Activated naive CD8-positive, alpha-beta T cell treated with anti-CD3 and anti-CD28 coated beads for 36 hours (primary cell): ENCODE results near the gene GPR31. TPM values are rescaled to one million over a fixed set of nuclear protein-coding genes. Genes with fewer than 3 reads are reported as not detected.

Experiments
- DNase-seq: peaks from one replicate; pipeline ENCODE4 v3.0.0; 2021
- H3K27ac Mint-ChIP-seq: one replicate; pipeline ENCODE4 v1.8.0; 2022; ENCODE audit warnings: mild to moderate bottlenecking, moderate library complexity, mixed read lengths
- H3K27me3 Mint-ChIP-seq: one replicate; pipeline ENCODE4 v1.8.0; 2022; ENCODE audit warnings: mild to moderate bottlenecking, mixed read lengths
- H3K36me3 Mint-ChIP-seq: one replicate; pipeline ENCODE4 v1.8.0; 2021; ENCODE audit warnings: mild to moderate bottlenecking, mixed read lengths
- H3K4me1 Mint-ChIP-seq: one replicate; pipeline ENCODE4 v1.8.0; 2021; ENCODE audit warnings: mixed read lengths
- H3K4me3 Mint-ChIP-seq: one replicate; pipeline ENCODE4 v1.8.0; 2022; ENCODE audit warnings: mild to moderate bottlenecking, moderate library complexity, mixed read lengths
- H3K9me3 Mint-ChIP-seq: one replicate; pipeline ENCODE4 v1.8.0; 2022; ENCODE audit warnings: mixed read lengths
- total RNA-seq, 2 experiments: library from RNA; stranded (reverse); gene quantifications; one replicate each; pipeline ENCODE4 v1.2.3, GENCODE V29; 2021

GPR31 gene
- total RNA-seq, 2 experiments from 2014 or later = not detected

DNA sequence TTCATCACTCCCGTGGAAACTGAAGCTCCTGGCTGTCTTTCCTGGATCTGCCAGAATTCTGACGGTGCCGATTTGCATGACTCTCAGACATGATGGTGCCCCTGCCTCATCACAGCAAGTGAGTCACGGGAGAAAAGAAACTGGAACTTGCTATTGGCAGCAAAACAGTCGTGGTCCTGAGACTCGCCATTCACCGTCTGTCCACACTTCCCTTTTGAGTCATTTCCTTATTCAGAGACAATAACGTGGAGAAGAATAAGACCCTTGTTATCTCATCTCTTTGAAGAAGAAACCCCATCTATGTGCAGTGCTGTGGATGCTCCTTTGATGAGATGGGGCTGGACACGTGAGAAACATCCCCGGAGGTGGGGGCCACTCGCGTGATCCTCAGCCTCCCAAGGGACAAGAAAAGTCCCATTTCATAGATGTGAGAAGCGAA, 4.2 kb downstream of the GPR31 start:
- Mint-ChIP-seq H3K4me3 (no peak overlapping the region), H3K27me3 (no peaks in the 10 kb centered on the region), H3K27ac (no peak overlapping the region), H3K9me3 (no peaks in the 10 kb centered on the region), H3K4me1 (peaks cover 11% of the 10 kb centered on the region), H3K36me3 (no peaks in the 10 kb centered on the region)
- no peak for DNase-seq

DNA sequence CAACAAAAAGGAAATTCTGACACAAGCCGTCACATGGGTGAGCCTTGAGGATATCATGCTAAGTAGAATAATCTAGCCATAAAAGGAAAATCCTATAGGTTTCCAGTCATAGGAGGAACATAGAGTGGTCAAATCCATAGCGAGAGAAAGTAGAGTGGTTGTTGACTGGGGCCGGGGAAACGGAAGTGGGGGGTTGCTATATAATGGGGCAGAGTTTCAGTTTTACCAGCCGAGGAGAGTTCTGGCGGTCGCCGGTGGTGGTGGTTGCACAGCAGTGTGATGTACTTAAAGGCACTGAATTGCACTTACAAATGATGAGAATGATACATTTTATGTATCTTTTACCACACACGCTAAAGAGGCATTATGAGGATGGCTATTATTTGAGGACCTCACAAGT, 4.9 kb downstream of the GPR31 start:
- H3K4me1 Mint-ChIP-seq = peaks cover 11% of the 10 kb centered on the region
- no peaks in the 10 kb centered on the region for H3K36me3 Mint-ChIP-seq
- peaks cover 4% of the 10 kb centered on the region for H3K27me3 Mint-ChIP-seq
- H3K4me3 Mint-ChIP-seq = no peak overlapping the region
- no peaks in the 10 kb centered on the region for H3K9me3 Mint-ChIP-seq
- no peak for DNase-seq
- H3K27ac Mint-ChIP-seq = no peak overlapping the region

DNA sequence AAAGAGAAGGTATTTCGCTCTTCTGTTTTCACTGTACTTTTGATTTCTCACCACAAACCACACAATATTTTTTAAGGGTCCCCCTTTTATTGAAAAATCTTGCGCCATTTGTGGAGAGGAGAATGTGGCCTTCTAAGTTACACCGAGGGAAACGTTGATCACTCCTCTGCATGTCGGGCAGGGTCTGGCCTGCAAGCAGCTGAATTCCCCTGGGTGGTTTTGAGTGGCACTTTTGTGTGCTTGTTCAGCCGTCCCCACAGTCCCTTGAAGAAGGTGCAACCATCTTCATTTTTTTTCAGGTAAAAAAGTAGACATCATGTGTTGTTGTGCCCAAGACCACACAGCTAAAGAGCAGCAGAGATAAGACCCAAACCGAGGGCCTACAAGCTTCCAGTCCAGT, 6.1 kb downstream of the GPR31 start:
- Mint-ChIP-seq H3K4me1 (peaks cover 11% of the 10 kb centered on the region), H3K9me3 (no peaks in the 10 kb centered on the region), H3K4me3 (no peak overlapping the region), H3K27me3 (peaks cover 7% of the 10 kb centered on the region), H3K27ac (no peak overlapping the region), H3K36me3 (no peaks in the 10 kb centered on the region)
- no peak for DNase-seq

DNA sequence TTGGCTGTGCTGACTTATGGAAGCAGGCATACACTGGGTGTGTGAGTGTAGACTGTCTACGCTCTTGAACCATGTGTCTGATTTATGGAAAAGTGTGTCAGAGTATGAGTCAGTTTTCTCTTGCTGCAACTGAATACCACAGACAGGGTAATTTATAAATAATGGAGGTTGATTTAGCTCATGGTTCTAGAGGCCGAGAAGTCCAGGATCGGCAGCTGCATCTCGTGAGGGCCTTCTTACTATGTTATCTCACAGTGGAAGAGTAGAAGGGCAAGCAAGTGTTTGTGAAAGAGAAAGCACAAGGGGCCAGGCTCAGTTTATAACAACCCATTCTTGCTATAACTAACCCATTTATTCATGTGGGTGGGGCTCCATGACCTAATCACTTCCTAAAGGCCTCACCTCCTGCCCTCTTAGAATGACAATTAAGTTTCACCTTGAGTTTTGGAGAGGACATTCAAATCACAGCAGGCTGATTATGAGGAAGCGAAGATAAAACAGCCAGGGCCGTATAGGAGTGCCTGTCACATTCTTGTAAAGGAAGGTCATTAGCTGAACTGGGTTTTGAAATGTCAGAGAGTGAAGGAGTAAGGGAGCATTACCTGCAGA, 6.7 kb downstream of the GPR31 start:
- Mint-ChIP-seq H3K4me3 (no peak overlapping the region), H3K27ac (no peak overlapping the region), H3K27me3 (peaks cover 10% of the 10 kb centered on the region), H3K36me3 (no peaks in the 10 kb centered on the region), H3K9me3 (no peaks in the 10 kb centered on the region), H3K4me1 (peaks cover 11% of the 10 kb centered on the region)
- no peak for DNase-seq

- peaks cover 23% of the 10 kb centered on the region for H3K27me3 Mint-ChIP-seq
- H3K4me1 Mint-ChIP-seq = peaks cover 11% of the 10 kb centered on the region
- no peak overlapping the region for H3K27ac Mint-ChIP-seq
- H3K4me3 Mint-ChIP-seq = no peak overlapping the region
- H3K36me3 Mint-ChIP-seq = no peaks in the 10 kb centered on the region
- H3K9me3 Mint-ChIP-seq = no peaks in the 10 kb centered on the region
- no peak for DNase-seq
Measured at GRCh38 chr6:167148997-167149396, 8.8 kb downstream of the GPR31 start.

DNA sequence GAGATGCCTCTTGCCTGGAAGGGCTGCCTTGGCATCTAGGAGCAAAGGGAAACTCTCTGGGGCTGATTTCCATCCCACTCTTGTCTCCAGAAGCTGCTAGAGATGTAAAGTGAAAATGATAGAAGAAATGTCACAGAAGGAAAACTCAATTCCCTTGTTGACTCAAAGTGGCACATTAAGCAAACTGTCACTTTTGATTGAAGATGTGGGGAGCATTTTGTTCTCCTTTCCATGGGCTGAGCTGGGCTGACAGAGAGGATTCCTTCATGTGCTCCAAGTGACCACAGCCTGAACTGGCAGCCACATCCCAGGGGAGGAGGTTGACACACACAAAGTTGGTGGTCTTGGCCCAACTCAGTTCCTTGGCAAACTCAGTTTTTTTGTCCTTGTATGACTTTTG, 9.8 kb downstream of the GPR31 start:
- no peak for DNase-seq
- H3K27me3 Mint-ChIP-seq = peaks cover 27% of the 10 kb centered on the region
- no peaks in the 10 kb centered on the region for H3K36me3 Mint-ChIP-seq
- H3K4me3 Mint-ChIP-seq = no peak overlapping the region
- no peak overlapping the region for H3K27ac Mint-ChIP-seq
- H3K4me1 Mint-ChIP-seq = peaks cover 6% of the 10 kb centered on the region
- H3K9me3 Mint-ChIP-seq = no peaks in the 10 kb centered on the region

DNA sequence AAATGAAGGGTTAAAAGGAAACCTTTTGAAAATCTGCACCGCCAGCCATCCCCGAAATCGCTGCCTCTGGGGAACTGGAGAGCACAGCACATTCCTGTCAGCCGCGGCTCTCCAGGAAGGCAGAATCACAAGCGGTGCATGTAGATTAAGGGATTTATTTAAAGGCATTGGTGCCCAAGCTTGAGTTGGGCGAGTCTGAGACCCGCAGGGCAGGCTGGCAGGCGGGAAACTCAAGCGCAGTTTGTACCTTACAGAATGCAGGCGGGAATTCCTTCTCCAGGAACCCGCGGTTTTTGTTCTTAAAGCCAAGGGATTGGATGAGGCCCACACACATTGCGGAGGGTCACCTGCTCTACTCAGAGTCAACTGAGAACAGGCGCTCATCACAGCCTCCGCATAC, 10.8 kb downstream of the GPR31 start:
- H3K36me3 Mint-ChIP-seq = no peaks in the 10 kb centered on the region
- peaks cover 29% of the 10 kb centered on the region for H3K27me3 Mint-ChIP-seq
- H3K9me3 Mint-ChIP-seq = no peaks in the 10 kb centered on the region
- no peak for DNase-seq
- H3K27ac Mint-ChIP-seq = no peak overlapping the region
- no peak overlapping the region for H3K4me3 Mint-ChIP-seq
- H3K4me1 Mint-ChIP-seq = peaks cover 6% of the 10 kb centered on the region

- Mint-ChIP-seq H3K27me3 (peaks cover 29% of the 10 kb centered on the region), H3K36me3 (no peaks in the 10 kb centered on the region), H3K4me3 (no peak overlapping the region), H3K9me3 (no peaks in the 10 kb centered on the region), H3K4me1 (peaks cover 4% of the 10 kb centered on the region), H3K27ac (no peak overlapping the region)
- no peak for DNase-seq
Measured at GRCh38 chr6:167146135-167146534, 11.6 kb downstream of the GPR31 start.

- no peaks in the 10 kb centered on the region for H3K4me1 Mint-ChIP-seq
- no peak for DNase-seq
- no peak overlapping the region for H3K4me3 Mint-ChIP-seq
- H3K36me3 Mint-ChIP-seq = no peaks in the 10 kb centered on the region
- no peaks in the 10 kb centered on the region for H3K9me3 Mint-ChIP-seq
- H3K27me3 Mint-ChIP-seq = peaks cover 29% of the 10 kb centered on the region
- no peak overlapping the region for H3K27ac Mint-ChIP-seq
Measured at GRCh38 chr6:167145461-167145860, 12.3 kb downstream of the GPR31 start.

- no peaks in the 10 kb centered on the region for H3K36me3 Mint-ChIP-seq
- peaks cover 27% of the 10 kb centered on the region for H3K27me3 Mint-ChIP-seq
- no peak overlapping the region for H3K4me3 Mint-ChIP-seq
- H3K27ac Mint-ChIP-seq = no peak overlapping the region
- no peaks in the 10 kb centered on the region for H3K9me3 Mint-ChIP-seq
- no peak for DNase-seq
- no peaks in the 10 kb centered on the region for H3K4me1 Mint-ChIP-seq
Measured at GRCh38 chr6:167143041-167143440, 14.7 kb downstream of the GPR31 start.

- Mint-ChIP-seq H3K27me3 (peaks cover 24% of the 10 kb centered on the region), H3K4me1 (no peaks in the 10 kb centered on the region), H3K36me3 (no peaks in the 10 kb centered on the region), H3K27ac (no peak overlapping the region), H3K4me3 (no peak overlapping the region), H3K9me3 (no peaks in the 10 kb centered on the region)
- DNase-seq = no peak
Measured at GRCh38 chr6:167142433-167142761, 15.4 kb downstream of the GPR31 start.

GRCh38 chr6:167141667-167142432, 15.9 kb downstream of the GPR31 start:
- H3K36me3 Mint-ChIP-seq = no peaks in the 10 kb centered on the region
- no peaks in the 10 kb centered on the region for H3K4me1 Mint-ChIP-seq
- H3K4me3 Mint-ChIP-seq = no peak overlapping the region
- peaks cover 24% of the 10 kb centered on the region for H3K27me3 Mint-ChIP-seq
- H3K27ac Mint-ChIP-seq = no peak overlapping the region
- DNase-seq = peak; percentile 62
- H3K9me3 Mint-ChIP-seq = no peaks in the 10 kb centered on the region

DNA sequence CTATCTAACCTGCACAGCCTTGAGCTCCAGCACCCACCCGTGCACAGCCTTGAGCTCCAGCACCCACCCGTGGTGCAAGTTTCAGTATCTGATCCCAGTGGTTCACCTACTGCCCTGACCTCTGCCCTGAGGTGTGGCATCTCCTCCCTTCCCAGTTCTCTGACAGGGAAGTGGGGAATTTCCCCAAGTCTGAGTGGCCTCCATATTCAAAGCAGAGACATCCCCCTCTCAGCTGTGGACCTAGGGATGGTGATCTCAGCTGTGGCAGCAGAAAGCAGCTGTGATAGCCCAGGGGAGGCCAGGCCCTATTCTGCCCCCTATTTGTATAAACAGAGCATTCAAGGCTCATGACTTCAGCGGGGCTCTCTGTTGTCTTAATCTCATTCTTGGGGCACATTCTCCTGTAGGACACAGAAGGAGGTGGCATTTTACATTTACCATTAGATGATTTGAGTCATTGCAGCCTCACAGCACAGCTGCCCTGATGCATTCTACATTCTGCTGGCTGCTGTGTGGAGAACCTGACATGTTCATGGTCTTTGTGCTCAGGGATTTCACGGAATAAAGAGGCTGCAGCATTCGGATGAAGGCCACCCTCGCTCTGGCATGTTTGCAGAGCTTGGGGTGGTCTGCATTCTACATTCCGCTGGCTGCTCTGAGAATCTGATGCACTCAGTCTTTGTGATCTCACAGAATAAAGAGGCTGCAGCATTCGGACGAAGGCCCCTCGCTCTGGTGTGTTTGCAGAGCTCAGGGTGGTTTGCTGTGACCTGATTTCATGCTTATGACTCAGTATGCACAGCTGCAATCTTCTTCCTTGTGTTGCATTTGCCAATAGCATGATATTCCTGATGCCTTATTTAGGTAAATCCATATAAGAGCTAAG, 16.9 kb downstream of the GPR31 start:
- no peaks in the 10 kb centered on the region for H3K9me3 Mint-ChIP-seq
- no peak for DNase-seq
- H3K36me3 Mint-ChIP-seq = no peaks in the 10 kb centered on the region
- H3K4me3 Mint-ChIP-seq = no peak overlapping the region
- H3K4me1 Mint-ChIP-seq = no peaks in the 10 kb centered on the region
- peak overlapping the region; percentile 31 for H3K27ac Mint-ChIP-seq
- peaks cover 17% of the 10 kb centered on the region for H3K27me3 Mint-ChIP-seq

DNA sequence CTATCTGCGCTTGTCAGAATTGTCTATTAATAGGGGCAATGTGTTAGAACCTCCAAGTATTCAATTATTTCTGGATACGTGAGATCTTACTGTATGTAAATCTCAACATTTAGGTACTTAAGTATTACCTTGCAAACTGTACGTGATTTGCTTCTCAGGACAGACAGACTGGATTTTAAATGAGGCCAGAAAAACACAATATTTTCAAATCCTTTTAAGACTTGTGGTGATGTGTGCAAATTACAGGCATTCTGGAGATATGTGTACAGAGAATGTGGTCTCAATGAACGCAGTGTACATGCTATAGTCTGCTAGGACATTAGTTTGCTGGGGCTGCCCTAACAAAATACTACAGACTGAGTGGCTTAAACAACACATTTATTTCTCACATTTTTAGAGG, 18.0 kb downstream of the GPR31 start:
- Mint-ChIP-seq H3K36me3 (no peaks in the 10 kb centered on the region), H3K4me1 (no peaks in the 10 kb centered on the region), H3K27me3 (peaks cover 14% of the 10 kb centered on the region), H3K9me3 (no peaks in the 10 kb centered on the region), H3K27ac (no peak overlapping the region), H3K4me3 (no peak overlapping the region)
- DNase-seq = no peak

GRCh38 chr6:167137881-167138280, 19.9 kb downstream of the GPR31 start:
- Mint-ChIP-seq H3K27ac (no peak overlapping the region), H3K27me3 (peaks cover under 1% of the 10 kb centered on the region), H3K36me3 (no peaks in the 10 kb centered on the region), H3K4me1 (no peaks in the 10 kb centered on the region), H3K9me3 (no peaks in the 10 kb centered on the region), H3K4me3 (no peak overlapping the region)
- no peak for DNase-seq
